T-cell (primary cell): ENCODE results near the gene SLC2A9. TPM values are rescaled to one million over a fixed set of nuclear protein-coding genes. Genes with fewer than 3 reads are reported as not detected.

Experiments used
- ATAC-seq, 4 experiments: fragments of 200-7000 bp in 3 of 4; fragments of 150-1000 bp in 1 of 4; cut with Tn5 transposase; replicated peaks in 1 of 4; 1 replicate in 3 of 4; 2 replicates in 1 of 4; pipeline ENCODE4 v1.10.0; 2021; ENCODE audit warnings: moderate library complexity in 3 of 4, mild to moderate bottlenecking in 2 of 4, moderate number of reproducible peaks in 1 of 4
- CTCF ChIA-PET, 2 donors: fragments of 300-600 bp; sonication (Branson Sonifier 250); formaldehyde crosslinking; loops; one replicate each; lab custom pipeline; 2022; ENCODE audit warnings: antibody characterized with exemption in 2 of 2; lab: Charles Lee
- POLR2A ChIA-PET, 2 donors: fragments of 300-600 bp; sonication (Branson Sonifier 250); formaldehyde crosslinking; loops; one replicate each; lab custom pipeline; 2022; ENCODE audit warnings: antibody characterized with exemption in 2 of 2; lab: Charles Lee
- DNase-seq, 35 experiments: peaks; one replicate each; pipeline versions ENCODE4 v3.0.0 to v3.0.0-alpha.2; 2013 to 2023
- H3K27ac ChIP-seq: one replicate; pipeline ENCODE4 v1.5.1; 2013; ENCODE audit warnings: low read length
- H3K27me3 ChIP-seq, 2 experiments: replicated peaks in 1 of 2; 1 replicate in 1 of 2; 2 replicates in 1 of 2; pipeline versions ENCODE4 v1.6.1 to v1.7.0; 2013; ENCODE audit warnings: low read length in 1 of 2, mixed read lengths in 1 of 2; ENCODE audit not compliant: control insufficient read depth in 2 of 2, insufficient read depth in 2 of 2; ENCODE audit errors: extremely low read depth in 1 of 2
- H3K36me3 ChIP-seq, 2 donors: 1 replicate in 1 of 2; 2 replicates in 1 of 2; pipeline versions ENCODE4 v1.6.1 to v1.7.0; 2013; ENCODE audit warnings: low read length in 1 of 2; ENCODE audit not compliant: control insufficient read depth in 2 of 2, insufficient read depth in 1 of 2; ENCODE audit errors: extremely low read depth in 1 of 2
- H3K4me1 ChIP-seq, 2 experiments: 1 replicate in 1 of 2; 2 replicates in 1 of 2; pipeline versions ENCODE4 v1.6.1 to v1.7.0; 2013; ENCODE audit warnings: low read length in 2 of 2, mixed read lengths in 1 of 2; ENCODE audit not compliant: insufficient read depth in 2 of 2, control insufficient read depth in 1 of 2; ENCODE audit errors: extremely low read depth in 1 of 2
- H3K4me3 ChIP-seq, 2 donors: 1 replicate in 1 of 2; 2 replicates in 1 of 2; pipeline versions ENCODE4 v1.5.1 to v1.7.0; 2013; ENCODE audit warnings: mild to moderate bottlenecking in 2 of 2, low read length in 1 of 2, moderate library complexity in 1 of 2; ENCODE audit not compliant: control insufficient read depth in 1 of 2; ENCODE audit errors: extremely low read depth in 1 of 2
- H3K9me3 ChIP-seq: 2 replicates; pipeline ENCODE4 v1.7.0; 2013
- H3K27ac Mint-ChIP-seq, 2 donors: one replicate each; pipeline ENCODE4 v1.8.0; 2020 to 2021; ENCODE audit warnings: mild to moderate bottlenecking in 2 of 2, mixed read lengths in 2 of 2
- H3K27me3 Mint-ChIP-seq, 2 donors: one replicate each; pipeline ENCODE4 v1.8.0; 2021 to 2022; ENCODE audit warnings: mixed read lengths in 2 of 2
- H3K36me3 Mint-ChIP-seq: one replicate; pipeline ENCODE4 v1.8.0; 2021; ENCODE audit warnings: mixed read lengths
- H3K4me1 Mint-ChIP-seq, 3 donors: one replicate each; pipeline ENCODE4 v1.8.0; 2020 to 2022; ENCODE audit warnings: mixed read lengths in 3 of 3, mild to moderate bottlenecking in 1 of 3
- H3K4me3 Mint-ChIP-seq, 3 donors: one replicate each; pipeline ENCODE4 v1.8.0; 2020 to 2022; ENCODE audit warnings: mild to moderate bottlenecking in 3 of 3, mixed read lengths in 3 of 3, moderate library complexity in 3 of 3
- H3K9me3 Mint-ChIP-seq, 3 donors: one replicate each; pipeline ENCODE4 v1.8.0; 2020 to 2022; ENCODE audit warnings: mixed read lengths in 3 of 3
- WGBS: methylation state at CpG from one replicate; pipeline ENCODE4 v1.1.5; 2013; ENCODE audit warnings: missing lambda C conversion rate; ENCODE audit not compliant: insufficient coverage; 5-methylcytosine and 5-hydroxymethylcytosine counted together
- total RNA-seq, 35 experiments: library from RNA in 6 of 35; stranded (reverse) in 6 of 35; fragments of 120-200 nt in 1 of 35; gene quantifications; one replicate each; pipeline versions ENCODE4 v1.2.1 to v1.2.4 and lab custom pipeline; 2013 to 2026

Gene SLC2A9
- total RNA-seq, 5 donors from 2014 or later (not counting 1 experiment from before 2014, with no cell fraction given): 3.0 to 5.2 (median 4.4) TPM

GRCh38 chr4:9996319-9997110 is 24.8 kb downstream of the SLC2A9 start:
- H3K27me3 Mint-ChIP-seq: no peaks in the 10 kb centered on the region
- peaks cover 16% of the 10 kb centered on the region for H3K36me3 Mint-ChIP-seq
- H3K27ac Mint-ChIP-seq: no peak overlapping the region
- no peaks in the 10 kb centered on the region for H3K9me3 ChIP-seq
- POLR2A ChIA-PET: interaction anchor here in 1 of 2 donors (0.6 kb wide), 1 partner anchor 121 kb away, joined by 6 read pairs; no protein-coding TSS in a partner anchor
- no peaks in the 10 kb centered on the region for H3K36me3 ChIP-seq
- H3K4me3 ChIP-seq: no peak overlapping the region
- H3K4me3 Mint-ChIP-seq: no peak overlapping the region
- H3K27me3 ChIP-seq: no peaks in the 10 kb centered on the region
- no peak for DNase-seq
- 91% methylated on average over 5 of the region's 6 CpGs for WGBS
- no peak overlapping the region for H3K27ac ChIP-seq
- peaks cover 13 to 14% (median 13%) of the 10 kb centered on the region in 3 donors for H3K4me1 Mint-ChIP-seq
- H3K4me1 ChIP-seq: no peaks in the 10 kb centered on the region
- CTCF ChIA-PET: no interaction called here
- no peak for ATAC-seq
- no peaks in the 10 kb centered on the region for H3K9me3 Mint-ChIP-seq

- H3K4me3 ChIP-seq: no peak overlapping the region
- ChIA-PET CTCF (no interaction called here), POLR2A (no interaction called here)
- Mint-ChIP-seq H3K4me1 (peaks cover 13 to 14% (median 13%) of the 10 kb centered on the region in 3 donors), H3K27ac (peak overlapping the region; percentile 26 to 58), H3K27me3 (no peaks in the 10 kb centered on the region), H3K9me3 (no peaks in the 10 kb centered on the region), H3K36me3 (peaks cover 19% of the 10 kb centered on the region), H3K4me3 (no peak overlapping the region)
- no peaks in the 10 kb centered on the region for H3K9me3 ChIP-seq
- no peak overlapping the region for H3K27ac ChIP-seq
- H3K4me1 ChIP-seq: no peaks in the 10 kb centered on the region
- no CpG with 5 or more reads among the region's 3 CpGs for WGBS
- no peaks in the 10 kb centered on the region for H3K27me3 ChIP-seq
- ATAC-seq (peak in 2 of 4 experiments; percentile 29 to 73), DNase-seq (peak in 1 of 35 experiments; percentile 5)
- no peaks in the 10 kb centered on the region for H3K36me3 ChIP-seq
These were observed 26.9 kb downstream of the SLC2A9 start for GRCh38 chr4:9994246-9994847.

GRCh38 chr4:9989918-9990635 is 31.2 kb downstream of the SLC2A9 start:
- Mint-ChIP-seq H3K36me3 (peaks cover 18% of the 10 kb centered on the region), H3K4me1 (peaks cover 12 to 14% (median 13%) of the 10 kb centered on the region in 3 donors), H3K27ac (no peak overlapping the region), H3K9me3 (no peaks in the 10 kb centered on the region), H3K4me3 (no peak overlapping the region), H3K27me3 (no peaks in the 10 kb centered on the region)
- DNase-seq (no peak), ATAC-seq (no peak)
- H3K4me1 ChIP-seq: no peaks in the 10 kb centered on the region
- H3K27ac ChIP-seq: no peak overlapping the region
- 89% methylated on average over 7 of the region's 10 CpGs for WGBS
- no peak overlapping the region for H3K4me3 ChIP-seq
- CTCF ChIA-PET: no interaction called here
- H3K36me3 ChIP-seq: no peaks in the 10 kb centered on the region
- POLR2A ChIA-PET: no interaction called here
- H3K27me3 ChIP-seq: no peaks in the 10 kb centered on the region
- H3K9me3 ChIP-seq: no peaks in the 10 kb centered on the region

GRCh38 chr4:9988933-9989332 is 32.4 kb downstream of the SLC2A9 start:
- no peaks in the 10 kb centered on the region for H3K4me1 ChIP-seq
- H3K9me3 ChIP-seq: no peaks in the 10 kb centered on the region
- H3K4me3 ChIP-seq: no peak overlapping the region
- 94% methylated on average over 2 of the region's 2 CpGs for WGBS
- Mint-ChIP-seq H3K4me3 (no peak overlapping the region), H3K27ac (no peak overlapping the region), H3K36me3 (peaks cover 23% of the 10 kb centered on the region), H3K27me3 (no peaks in the 10 kb centered on the region), H3K4me1 (peaks cover 1 to 3% (median 2%) of the 10 kb centered on the region in 3 donors), H3K9me3 (no peaks in the 10 kb centered on the region)
- H3K36me3 ChIP-seq: no peaks in the 10 kb centered on the region
- ChIA-PET POLR2A (no interaction called here), CTCF (no interaction called here)
- DNase-seq (no peak), ATAC-seq (no peak)
- H3K27me3 ChIP-seq: no peaks in the 10 kb centered on the region
- H3K27ac ChIP-seq: no peak overlapping the region

- H3K4me3 Mint-ChIP-seq: no peak overlapping the region
- no peaks in the 10 kb centered on the region for H3K4me1 Mint-ChIP-seq
- no peaks in the 10 kb centered on the region for H3K36me3 ChIP-seq
- no peaks in the 10 kb centered on the region for H3K9me3 ChIP-seq
- H3K4me3 ChIP-seq: no peak overlapping the region
- H3K36me3 Mint-ChIP-seq: peaks cover 23% of the 10 kb centered on the region
- no peak for ATAC-seq
- no peaks in the 10 kb centered on the region for H3K9me3 Mint-ChIP-seq
- POLR2A ChIA-PET: no interaction called here
- no peaks in the 10 kb centered on the region for H3K27me3 ChIP-seq
- H3K27ac Mint-ChIP-seq: no peak overlapping the region
- H3K4me1 ChIP-seq: no peaks in the 10 kb centered on the region
- no peaks in the 10 kb centered on the region for H3K27me3 Mint-ChIP-seq
- CTCF ChIA-PET: no interaction called here
- H3K27ac ChIP-seq: no peak overlapping the region
- DNase-seq: no peak
- WGBS: no CpG with 5 or more reads among the region's 1 CpG
These were observed 32.9 kb downstream of the SLC2A9 start for GRCh38 chr4:9988363-9988749.

GRCh38 chr4:9987749-9988362 is 33.4 kb downstream of the SLC2A9 start:
- Histone ChIP-seq H3K36me3 (no peaks in the 10 kb centered on the region), H3K27me3 (no peaks in the 10 kb centered on the region), H3K27ac (no peak overlapping the region), H3K4me1 (no peaks in the 10 kb centered on the region), H3K4me3 (no peak overlapping the region), H3K9me3 (no peaks in the 10 kb centered on the region)
- H3K9me3 Mint-ChIP-seq: no peaks in the 10 kb centered on the region
- ATAC-seq (no peak), DNase-seq (no peak)
- ChIA-PET POLR2A (no interaction called here), CTCF (no interaction called here)
- no CpG with 5 or more reads among the region's 5 CpGs for WGBS
- no peak overlapping the region for H3K27ac Mint-ChIP-seq
- H3K36me3 Mint-ChIP-seq: peaks cover 18% of the 10 kb centered on the region
- H3K4me1 Mint-ChIP-seq: no peaks in the 10 kb centered on the region
- H3K4me3 Mint-ChIP-seq: no peak overlapping the region
- no peaks in the 10 kb centered on the region for H3K27me3 Mint-ChIP-seq
